ENCODE data around the gene ATG5.

DNA sequence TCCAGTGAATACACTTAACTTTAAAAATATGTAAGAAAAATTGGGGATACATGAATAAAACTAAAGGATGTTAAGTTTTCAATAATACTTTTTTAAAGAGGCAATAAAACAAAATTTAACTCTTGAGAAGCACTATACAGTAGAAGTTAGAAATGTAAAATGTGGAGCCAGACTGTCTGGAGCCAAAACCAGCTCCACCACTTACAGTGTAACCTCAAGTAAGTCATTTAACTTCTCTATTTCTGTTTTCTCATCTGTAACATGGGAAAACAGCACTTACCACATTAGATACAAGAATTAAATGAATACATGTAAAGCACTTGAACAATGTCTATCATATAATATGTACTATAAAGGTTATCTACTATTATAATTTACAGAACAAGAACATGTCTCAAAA is 6.7 kb downstream of the ATG5 start:
- TF ChIP-seq, protein P1, sequence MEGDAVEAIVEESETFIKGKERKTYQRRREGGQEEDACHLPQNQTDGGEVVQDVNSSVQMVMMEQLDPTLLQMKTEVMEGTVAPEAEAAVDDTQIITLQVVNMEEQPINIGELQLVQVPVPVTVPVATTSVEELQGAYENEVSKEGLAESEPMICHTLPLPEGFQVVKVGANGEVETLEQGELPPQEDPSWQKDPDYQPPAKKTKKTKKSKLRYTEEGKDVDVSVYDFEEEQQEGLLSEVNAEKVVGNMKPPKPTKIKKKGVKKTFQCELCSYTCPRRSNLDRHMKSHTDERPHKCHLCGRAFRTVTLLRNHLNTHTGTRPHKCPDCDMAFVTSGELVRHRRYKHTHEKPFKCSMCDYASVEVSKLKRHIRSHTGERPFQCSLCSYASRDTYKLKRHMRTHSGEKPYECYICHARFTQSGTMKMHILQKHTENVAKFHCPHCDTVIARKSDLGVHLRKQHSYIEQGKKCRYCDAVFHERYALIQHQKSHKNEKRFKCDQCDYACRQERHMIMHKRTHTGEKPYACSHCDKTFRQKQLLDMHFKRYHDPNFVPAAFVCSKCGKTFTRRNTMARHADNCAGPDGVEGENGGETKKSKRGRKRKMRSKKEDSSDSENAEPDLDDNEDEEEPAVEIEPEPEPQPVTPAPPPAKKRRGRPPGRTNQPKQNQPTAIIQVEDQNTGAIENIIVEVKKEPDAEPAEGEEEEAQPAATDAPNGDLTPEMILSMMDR (conservative IDR thresholded peaks at IDR 0.05; ENCODE audit: low read length), result no peak
- no peak for TF ChIP-seq EZH2phosphoT487 (IDR thresholded peaks at IDR 0.05; ENCODE audit: borderline replicate concordance)

Data from Loucy (cell line).